ENCODE measurements around the gene DESI2.

- TF ChIP-seq EZH2 (IDR thresholded peaks at IDR 0.05) (no peak), POLR2AphosphoS5 (IDR thresholded peaks at IDR 0.05; ENCODE audit: borderline replicate concordance, low read depth, low read length) (no peak), FOXP2 (optimal IDR thresholded peaks at IDR 0.05; ENCODE audit: control extremely low read depth, extremely low read length, insufficient read depth) (no peak)
These were observed 16.3 kb upstream of the DESI2 start for GRCh38 chr1:244636488-244637259.
